Activated CD8-positive, alpha-beta memory T cell treated with anti-CD3 and anti-CD28 coated beads, Interleukin-2, amount 50 U/mL, for 4 hours (primary cell): ENCODE results near the gene CALN1.
"Not testable (repeated sequence)": the region's sequence is repeated elsewhere in the genome, so short reads cannot be mapped to it uniquely, and the experiment has no call there.

Experiments
- DNase-seq: peaks from one replicate; pipeline ENCODE4 v3.0.0-alpha.2; 2020

CALN1 gene

GRCh38 chr7:71777278-71777677 lies 634.9 kb downstream of the CALN1 start:
- DNase-seq = no peak

GRCh38 chr7:71776726-71777125 lies 635.4 kb downstream of the CALN1 start:
- no peak for DNase-seq

GRCh38 chr7:71775648-71776047 lies 636.5 kb downstream of the CALN1 start:
- no peak for DNase-seq

GRCh38 chr7:71772779-71773178 lies 639.4 kb downstream of the CALN1 start:
- DNase-seq = no peak

- DNase-seq = no peak
These were observed 641.8 kb downstream of the CALN1 start for GRCh38 chr7:71770269-71770907.

- DNase-seq = no peak
These were observed 642.8 kb downstream of the CALN1 start for GRCh38 chr7:71769326-71769725.

GRCh38 chr7:71768450-71768849 lies 643.7 kb downstream of the CALN1 start:
- no peak for DNase-seq

GRCh38 chr7:71766016-71766415 lies 646.1 kb downstream of the CALN1 start:
- DNase-seq = no peak

GRCh38 chr7:71761336-71761735 lies 650.8 kb downstream of the CALN1 start:
- DNase-seq = no peak

GRCh38 chr7:71754828-71755227 lies 657.3 kb downstream of the CALN1 start:
- no peak for DNase-seq

- no peak for DNase-seq
These were observed 658.0 kb downstream of the CALN1 start for GRCh38 chr7:71753956-71754664.

- DNase-seq = no peak
These were observed 658.9 kb downstream of the CALN1 start for GRCh38 chr7:71753236-71753635.

- DNase-seq = no peak
These were observed 659.8 kb downstream of the CALN1 start for GRCh38 chr7:71752171-71752935.

GRCh38 chr7:71750290-71750689 lies 661.8 kb downstream of the CALN1 start:
- no peak for DNase-seq

GRCh38 chr7:71746006-71746405 lies 666.1 kb downstream of the CALN1 start:
- no peak for DNase-seq

- DNase-seq = no peak
These were observed 672.0 kb downstream of the CALN1 start for GRCh38 chr7:71740174-71740560.

GRCh38 chr7:71739520-71740173 lies 672.5 kb downstream of the CALN1 start:
- DNase-seq = no peak

GRCh38 chr7:71737931-71738540 lies 674.1 kb downstream of the CALN1 start:
- not testable (repeated sequence) for DNase-seq

GRCh38 chr7:71735961-71736556 lies 676.1 kb downstream of the CALN1 start:
- DNase-seq = peak; percentile 21

GRCh38 chr7:71733107-71733870 lies 678.8 kb downstream of the CALN1 start:
- peak; percentile 56 for DNase-seq

GRCh38 chr7:71731740-71732139 lies 680.4 kb downstream of the CALN1 start:
- no peak for DNase-seq
